Measurements from ENCODE around the gene TTC6.

DNA sequence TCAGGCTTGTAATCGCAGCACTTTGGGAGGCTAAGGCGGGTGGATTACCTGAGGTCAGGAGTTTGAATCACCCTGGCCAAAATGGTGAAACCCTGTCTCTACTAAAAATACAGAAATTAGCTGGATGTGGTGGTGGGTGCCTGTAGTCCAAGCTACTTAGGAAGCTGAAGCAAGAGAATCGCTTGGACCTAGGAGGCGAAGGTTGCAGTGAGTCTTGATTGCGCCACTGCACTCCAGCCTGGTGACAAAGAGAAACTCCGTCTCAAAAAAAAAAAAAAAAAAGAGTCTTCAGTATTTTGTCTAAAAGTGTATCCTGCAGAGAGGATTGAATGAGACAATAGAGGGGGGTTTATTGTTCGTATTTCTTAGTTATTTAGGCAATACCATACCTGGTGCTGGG is 25.7 kb upstream of the TTC6 start:
- TF ChIP-seq, protein P1, sequence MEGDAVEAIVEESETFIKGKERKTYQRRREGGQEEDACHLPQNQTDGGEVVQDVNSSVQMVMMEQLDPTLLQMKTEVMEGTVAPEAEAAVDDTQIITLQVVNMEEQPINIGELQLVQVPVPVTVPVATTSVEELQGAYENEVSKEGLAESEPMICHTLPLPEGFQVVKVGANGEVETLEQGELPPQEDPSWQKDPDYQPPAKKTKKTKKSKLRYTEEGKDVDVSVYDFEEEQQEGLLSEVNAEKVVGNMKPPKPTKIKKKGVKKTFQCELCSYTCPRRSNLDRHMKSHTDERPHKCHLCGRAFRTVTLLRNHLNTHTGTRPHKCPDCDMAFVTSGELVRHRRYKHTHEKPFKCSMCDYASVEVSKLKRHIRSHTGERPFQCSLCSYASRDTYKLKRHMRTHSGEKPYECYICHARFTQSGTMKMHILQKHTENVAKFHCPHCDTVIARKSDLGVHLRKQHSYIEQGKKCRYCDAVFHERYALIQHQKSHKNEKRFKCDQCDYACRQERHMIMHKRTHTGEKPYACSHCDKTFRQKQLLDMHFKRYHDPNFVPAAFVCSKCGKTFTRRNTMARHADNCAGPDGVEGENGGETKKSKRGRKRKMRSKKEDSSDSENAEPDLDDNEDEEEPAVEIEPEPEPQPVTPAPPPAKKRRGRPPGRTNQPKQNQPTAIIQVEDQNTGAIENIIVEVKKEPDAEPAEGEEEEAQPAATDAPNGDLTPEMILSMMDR (conservative IDR thresholded peaks at IDR 0.05): no peak
- no peak for TF ChIP-seq EZH2 (IDR thresholded peaks at IDR 0.05; ENCODE audit: low read depth)

All from PC-9 (cell line).